ENCODE data around the gene SLC7A8. TPM values are rescaled to one million over a fixed set of nuclear protein-coding genes. Genes with fewer than 3 reads are reported as not detected.
A peak's percentile ranks its signal among the peaks of the same experiment; 100 is the strongest.

SLC7A8 gene
- total and polyA plus RNA-seq, 2 experiments from 2014 or later, result 117 to 124 TPM

DNA sequence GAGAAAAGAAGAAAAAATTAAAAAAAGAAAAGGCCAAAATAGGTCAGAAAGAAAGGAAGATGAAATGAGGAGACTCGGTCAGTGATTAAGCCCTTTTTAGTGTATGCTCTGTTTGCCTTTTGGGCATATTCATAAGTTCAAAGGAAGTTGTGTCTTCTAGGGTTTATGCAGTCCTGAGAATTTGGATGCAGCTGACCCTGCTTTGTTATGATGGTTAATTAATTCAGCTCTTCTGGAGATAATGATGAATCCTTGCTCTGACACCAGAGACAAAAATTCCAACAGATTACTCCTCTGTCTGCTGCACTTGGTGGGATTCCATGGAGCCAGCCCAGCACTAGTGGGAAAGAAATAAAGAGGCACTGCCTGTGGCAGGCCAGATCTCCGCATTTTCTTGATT lies 4.5 kb upstream of the SLC7A8 start:
- Histone ChIP-seq H3F3A (replicated peaks; ENCODE audit: low read depth) (no peaks in the 10 kb centered on the region), H3K9me2 (ENCODE audit: insufficient read depth) (no peaks in the 10 kb centered on the region), H3K27ac (ENCODE audit: low read depth) (no peak overlapping the region), H4K20me1 (replicated peaks; ENCODE audit: insufficient read depth) (no peaks in the 10 kb centered on the region), H3K27me3 (ENCODE audit: insufficient read depth) (no peaks in the 10 kb centered on the region), H3K4me3 (no peak overlapping the region), H3K4me2 (0 out of 2 replicates have a peak overlapping the region, but pooled peaks have one; percentile 48), H3K79me2 (replicated peaks; ENCODE audit: insufficient read depth) (no peaks in the 10 kb centered on the region), H3K4me1 (ENCODE audit: insufficient read depth) (peaks cover 26% of the 10 kb centered on the region), H2AFZ (peak overlapping the region; percentile 57; the same call in 1 of the 2 replicates), H3K36me3 (ENCODE audit: insufficient read depth) (no peaks in the 10 kb centered on the region)
- ATAC-seq, result no peak
- Mint-ChIP-seq H3K9me3 (no peaks in the 10 kb centered on the region), H3K27ac (no peak overlapping the region; the same call in 1 of the 2 replicates), H3K27me3 (ENCODE audit: insufficient read depth, low read depth, poor library complexity) (peaks cover 2% of the 10 kb centered on the region), H3K4me3 (no peak overlapping the region), H3K36me3 (ENCODE audit: low read depth) (no peaks in the 10 kb centered on the region), H3K4me1 (peaks cover 21% of the 10 kb centered on the region)
- DNase-seq (ENCODE audit: low spot score), result no peak
- TF ChIP-seq EZH2phosphoT487 (IDR thresholded peaks at IDR 0.05; ENCODE audit: unreplicated experiment) (no peak), CREB1 (CRISPR knock-in tag; IDR thresholded peaks at IDR 0.05; ENCODE audit: low read depth) (no peak), ZNF462 (CRISPR knock-in tag; IDR thresholded peaks at IDR 0.05) (no peak), NANOG (IDR thresholded peaks at IDR 0.05; ENCODE audit: borderline replicate concordance) (no peak), ETS1 (IDR thresholded peaks at IDR 0.05) (no peak), JUNB (IDR thresholded peaks at IDR 0.05; ENCODE audit: unreplicated experiment) (no peak), ZNF331 (CRISPR knock-in tag; IDR thresholded peaks at IDR 0.05; ENCODE audit: low read depth) (no peak), POLR2AphosphoS5 (IDR thresholded peaks at IDR 0.05; ENCODE audit: low read depth) (no peak), ZNF114 (CRISPR knock-in tag; IDR thresholded peaks at IDR 0.05) (no peak), EZH2 (IDR thresholded peaks at IDR 0.05; ENCODE audit: low read depth, unreplicated experiment) (no peak), STAT1 (IDR thresholded peaks at IDR 0.05; ENCODE audit: unreplicated experiment) (no peak)
- TF ChIP-seq, protein P1, sequence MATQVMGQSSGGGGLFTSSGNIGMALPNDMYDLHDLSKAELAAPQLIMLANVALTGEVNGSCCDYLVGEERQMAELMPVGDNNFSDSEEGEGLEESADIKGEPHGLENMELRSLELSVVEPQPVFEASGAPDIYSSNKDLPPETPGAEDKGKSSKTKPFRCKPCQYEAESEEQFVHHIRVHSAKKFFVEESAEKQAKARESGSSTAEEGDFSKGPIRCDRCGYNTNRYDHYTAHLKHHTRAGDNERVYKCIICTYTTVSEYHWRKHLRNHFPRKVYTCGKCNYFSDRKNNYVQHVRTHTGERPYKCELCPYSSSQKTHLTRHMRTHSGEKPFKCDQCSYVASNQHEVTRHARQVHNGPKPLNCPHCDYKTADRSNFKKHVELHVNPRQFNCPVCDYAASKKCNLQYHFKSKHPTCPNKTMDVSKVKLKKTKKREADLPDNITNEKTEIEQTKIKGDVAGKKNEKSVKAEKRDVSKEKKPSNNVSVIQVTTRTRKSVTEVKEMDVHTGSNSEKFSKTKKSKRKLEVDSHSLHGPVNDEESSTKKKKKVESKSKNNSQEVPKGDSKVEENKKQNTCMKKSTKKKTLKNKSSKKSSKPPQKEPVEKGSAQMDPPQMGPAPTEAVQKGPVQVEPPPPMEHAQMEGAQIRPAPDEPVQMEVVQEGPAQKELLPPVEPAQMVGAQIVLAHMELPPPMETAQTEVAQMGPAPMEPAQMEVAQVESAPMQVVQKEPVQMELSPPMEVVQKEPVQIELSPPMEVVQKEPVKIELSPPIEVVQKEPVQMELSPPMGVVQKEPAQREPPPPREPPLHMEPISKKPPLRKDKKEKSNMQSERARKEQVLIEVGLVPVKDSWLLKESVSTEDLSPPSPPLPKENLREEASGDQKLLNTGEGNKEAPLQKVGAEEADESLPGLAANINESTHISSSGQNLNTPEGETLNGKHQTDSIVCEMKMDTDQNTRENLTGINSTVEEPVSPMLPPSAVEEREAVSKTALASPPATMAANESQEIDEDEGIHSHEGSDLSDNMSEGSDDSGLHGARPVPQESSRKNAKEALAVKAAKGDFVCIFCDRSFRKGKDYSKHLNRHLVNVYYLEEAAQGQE (IDR thresholded peaks at IDR 0.05; ENCODE audit: unreplicated experiment), result no peak
- TF ChIP-seq, protein P2, sequence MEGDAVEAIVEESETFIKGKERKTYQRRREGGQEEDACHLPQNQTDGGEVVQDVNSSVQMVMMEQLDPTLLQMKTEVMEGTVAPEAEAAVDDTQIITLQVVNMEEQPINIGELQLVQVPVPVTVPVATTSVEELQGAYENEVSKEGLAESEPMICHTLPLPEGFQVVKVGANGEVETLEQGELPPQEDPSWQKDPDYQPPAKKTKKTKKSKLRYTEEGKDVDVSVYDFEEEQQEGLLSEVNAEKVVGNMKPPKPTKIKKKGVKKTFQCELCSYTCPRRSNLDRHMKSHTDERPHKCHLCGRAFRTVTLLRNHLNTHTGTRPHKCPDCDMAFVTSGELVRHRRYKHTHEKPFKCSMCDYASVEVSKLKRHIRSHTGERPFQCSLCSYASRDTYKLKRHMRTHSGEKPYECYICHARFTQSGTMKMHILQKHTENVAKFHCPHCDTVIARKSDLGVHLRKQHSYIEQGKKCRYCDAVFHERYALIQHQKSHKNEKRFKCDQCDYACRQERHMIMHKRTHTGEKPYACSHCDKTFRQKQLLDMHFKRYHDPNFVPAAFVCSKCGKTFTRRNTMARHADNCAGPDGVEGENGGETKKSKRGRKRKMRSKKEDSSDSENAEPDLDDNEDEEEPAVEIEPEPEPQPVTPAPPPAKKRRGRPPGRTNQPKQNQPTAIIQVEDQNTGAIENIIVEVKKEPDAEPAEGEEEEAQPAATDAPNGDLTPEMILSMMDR (conservative IDR thresholded peaks at IDR 0.05; ENCODE audit: low read depth in 2 of 2), result no peak
